Gastroesophageal sphincter (tissue), 4 donors: ENCODE measurements around the gene FGD5. TPM values are rescaled to one million over a fixed set of nuclear protein-coding genes. Genes with fewer than 3 reads are reported as not detected.

ENCODE experiments used
- ATAC-seq: fragments of 150-250 bp; one replicate; pipeline ENCODE4 v1.9.1; 2016; ENCODE audit warnings: mild to moderate bottlenecking, moderate library complexity
- H3K27ac ChIP-seq, 4 donors: fragments of 200-600 bp; sonication (generic) in 3 of 4; 1 replicate in 3 of 4; 2 replicates in 1 of 4; pipeline ENCODE4 v1.5.1; 2016 to 2019
- H3K27me3 ChIP-seq: fragments of 200-600 bp; sonication (generic); one replicate; pipeline ENCODE4 v1.5.1; 2019
- H3K36me3 ChIP-seq, 2 donors: fragments of 200-600 bp; sonication (generic); one replicate each; pipeline ENCODE4 v1.5.1; 2019; ENCODE audit warnings: control low read depth in 1 of 2
- H3K4me1 ChIP-seq, 3 donors: fragments of 200-600 bp; sonication (generic); 1 replicate in 2 of 3; 2 replicates in 1 of 3; pipeline ENCODE4 v1.5.1; 2016 to 2019; ENCODE audit warnings: control low read depth in 2 of 3
- H3K4me3 ChIP-seq, 2 donors: fragments of 200-600 bp; sonication (generic); one replicate each; pipeline ENCODE4 v1.5.1; 2019; ENCODE audit warnings: mild to moderate bottlenecking in 1 of 2, moderate library complexity in 1 of 2
- H3K9me3 ChIP-seq, 3 donors: fragments of 200-600 bp; sonication (generic); one replicate each; pipeline ENCODE4 v1.5.1; 2017 to 2019; ENCODE audit warnings: control low read depth in 2 of 3
- EP300 ChIP-seq: sonication (generic); formaldehyde crosslinking; IDR thresholded peaks from one replicate; pipeline ENCODE4 v1.6.1; 2017; ENCODE audit warnings: antibody characterized with exemption, mild to moderate bottlenecking
- POLR2A ChIP-seq, 2 donors: fragments of 450-650 bp; IDR thresholded peaks; one replicate each; pipeline ENCODE4 v1.6.1; 2017; ENCODE audit warnings: antibody characterized with exemption in 2 of 2, mild to moderate bottlenecking in 2 of 2, moderate library complexity in 1 of 2
- POLR2AphosphoS5 ChIP-seq: sonication (generic); formaldehyde crosslinking; IDR thresholded peaks from one replicate; pipeline ENCODE4 v1.6.1; 2017; ENCODE audit warnings: antibody characterized with exemption
- WGBS, 2 donors: methylation state at CpG; one replicate each; pipeline ENCODE4 v1.1.5; 2018; ENCODE audit warnings: low coverage in 1 of 2; 5-methylcytosine and 5-hydroxymethylcytosine counted together
- total RNA-seq, 4 donors: library from RNA; depleted of rRNA; stranded (reverse); fragments of >200 nt; gene quantifications; one replicate each; pipeline ENCODE4 v1.1.0, GENCODE V29; 2016
- TF ChIP-seq, protein P1 (sequence below), 4 experiments: fragments of 200-600 bp in 2 of 4; fragments of 450-650 bp in 2 of 4; sonication (generic) in 1 of 4; IDR thresholded peaks; one replicate each; pipeline ENCODE4 v1.5.1; 2017 to 2019; ENCODE audit warnings: antibody characterized with exemption in 4 of 4, mild to moderate bottlenecking in 2 of 4, moderate library complexity in 2 of 4

Gene FGD5, protein sequence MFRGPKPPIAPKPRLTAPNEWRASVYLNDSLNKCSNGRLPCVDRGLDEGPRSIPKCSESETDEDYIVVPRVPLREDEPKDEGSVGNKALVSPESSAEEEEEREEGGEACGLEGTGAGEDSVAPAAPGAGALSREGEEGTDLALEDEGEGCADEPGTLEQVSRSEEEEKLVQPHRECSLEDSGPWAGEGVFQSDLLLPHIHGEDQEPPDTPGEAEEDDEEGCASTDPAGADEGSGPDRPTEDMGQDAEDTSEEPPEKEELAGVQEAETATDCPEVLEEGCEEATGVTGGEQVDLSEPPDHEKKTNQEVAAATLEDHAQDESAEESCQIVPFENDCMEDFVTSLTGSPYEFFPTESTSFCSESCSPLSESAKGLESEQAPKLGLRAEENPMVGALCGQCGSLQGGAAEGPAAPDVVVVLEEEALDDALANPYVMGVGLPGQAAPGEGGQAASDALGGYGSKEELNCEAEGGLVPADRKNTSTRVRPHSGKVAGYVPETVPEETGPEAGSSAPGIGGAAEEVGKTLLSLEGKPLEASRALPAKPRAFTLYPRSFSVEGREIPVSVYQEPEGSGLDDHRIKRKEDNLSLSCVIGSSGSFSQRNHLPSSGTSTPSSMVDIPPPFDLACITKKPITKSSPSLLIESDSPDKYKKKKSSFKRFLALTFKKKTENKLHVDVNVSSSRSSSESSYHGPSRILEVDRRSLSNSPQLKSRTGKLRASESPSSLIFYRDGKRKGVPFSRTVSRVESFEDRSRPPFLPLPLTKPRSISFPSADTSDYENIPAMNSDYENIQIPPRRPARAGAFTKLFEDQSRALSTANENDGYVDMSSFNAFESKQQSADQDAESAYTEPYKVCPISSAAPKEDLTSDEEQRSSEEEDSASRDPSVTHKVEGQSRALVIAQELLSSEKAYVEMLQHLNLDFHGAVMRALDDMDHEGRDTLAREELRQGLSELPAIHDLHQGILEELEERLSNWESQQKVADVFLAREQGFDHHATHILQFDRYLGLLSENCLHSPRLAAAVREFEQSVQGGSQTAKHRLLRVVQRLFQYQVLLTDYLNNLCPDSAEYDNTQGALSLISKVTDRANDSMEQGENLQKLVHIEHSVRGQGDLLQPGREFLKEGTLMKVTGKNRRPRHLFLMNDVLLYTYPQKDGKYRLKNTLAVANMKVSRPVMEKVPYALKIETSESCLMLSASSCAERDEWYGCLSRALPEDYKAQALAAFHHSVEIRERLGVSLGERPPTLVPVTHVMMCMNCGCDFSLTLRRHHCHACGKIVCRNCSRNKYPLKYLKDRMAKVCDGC (N-terminal part only)
- 10 to 100 TPM; 16.1 to 18.7 (median 17.3) TPM for total RNA-seq

- TF ChIP-seq, protein P1, sequence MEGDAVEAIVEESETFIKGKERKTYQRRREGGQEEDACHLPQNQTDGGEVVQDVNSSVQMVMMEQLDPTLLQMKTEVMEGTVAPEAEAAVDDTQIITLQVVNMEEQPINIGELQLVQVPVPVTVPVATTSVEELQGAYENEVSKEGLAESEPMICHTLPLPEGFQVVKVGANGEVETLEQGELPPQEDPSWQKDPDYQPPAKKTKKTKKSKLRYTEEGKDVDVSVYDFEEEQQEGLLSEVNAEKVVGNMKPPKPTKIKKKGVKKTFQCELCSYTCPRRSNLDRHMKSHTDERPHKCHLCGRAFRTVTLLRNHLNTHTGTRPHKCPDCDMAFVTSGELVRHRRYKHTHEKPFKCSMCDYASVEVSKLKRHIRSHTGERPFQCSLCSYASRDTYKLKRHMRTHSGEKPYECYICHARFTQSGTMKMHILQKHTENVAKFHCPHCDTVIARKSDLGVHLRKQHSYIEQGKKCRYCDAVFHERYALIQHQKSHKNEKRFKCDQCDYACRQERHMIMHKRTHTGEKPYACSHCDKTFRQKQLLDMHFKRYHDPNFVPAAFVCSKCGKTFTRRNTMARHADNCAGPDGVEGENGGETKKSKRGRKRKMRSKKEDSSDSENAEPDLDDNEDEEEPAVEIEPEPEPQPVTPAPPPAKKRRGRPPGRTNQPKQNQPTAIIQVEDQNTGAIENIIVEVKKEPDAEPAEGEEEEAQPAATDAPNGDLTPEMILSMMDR (IDR thresholded peaks at IDR 0.05) = no peak
- TF ChIP-seq POLR2A (IDR thresholded peaks at IDR 0.05) = no peak
- Histone ChIP-seq H3K27ac (no peak within 1 kb of the TSS), H3K4me3 (no peak within 1 kb of the TSS), H3K36me3 (peaks cover 0 to 25% of the 10 kb centered on the region in 2 donors), H3K27me3 (peaks cover 11% of the 10 kb centered on the region), H3K9me3 (no peaks in the 10 kb centered on the region), H3K4me1 (peaks cover 0 to 27% (median 0%) of the 10 kb centered on the region in 3 donors)
- ATAC-seq = no peak
- WGBS, 2 donors = 83 to 89% methylated on average over 5 to 17 of the region's 25 CpGs
These were observed at the start of gene FGD5 for GRCh38 chr3:14818804-14819500. TSS of gene FGD5 (plus strand) at chr3:14818962. CDS start at chr3:14819072, 110 bp downstream.

GRCh38 chr3:14769544-14770325 lies 49.0 kb upstream of the FGD5 start:
- H3K9me3 ChIP-seq = no peaks in the 10 kb centered on the region
- H3K27me3 ChIP-seq = no peaks in the 10 kb centered on the region
- H3K4me1 ChIP-seq = no peaks in the 10 kb centered on the region
- no peak for ATAC-seq
- TF ChIP-seq POLR2AphosphoS5 (no peak), POLR2A (IDR thresholded peaks at IDR 0.05) (no peak)
- TF ChIP-seq, protein P1 (IDR thresholded peaks at IDR 0.05) = no peak
- no peak overlapping the region for H3K4me3 ChIP-seq
- H3K27ac ChIP-seq = no peak overlapping the region
- no peaks in the 10 kb centered on the region for H3K36me3 ChIP-seq
- 83 to 87% methylated on average over 7 to 9 of the region's 11 CpGs for WGBS, 2 donors

GRCh38 chr3:14770591-14770990 lies 48.2 kb upstream of the FGD5 start:
- WGBS, 2 donors = 90% methylated on average over 2 of the region's 7 CpGs; no CpG with 5 or more reads in 1 of the 2 donors
- no peak for ATAC-seq

More at GRCh38 chr3:14770591-14770990, 48.2 kb upstream of the FGD5 start:
- Histone ChIP-seq H3K4me1 (no peaks in the 10 kb centered on the region), H3K36me3 (no peaks in the 10 kb centered on the region), H3K4me3 (no peak overlapping the region), H3K9me3 (no peaks in the 10 kb centered on the region), H3K27ac (no peak overlapping the region), H3K27me3 (no peaks in the 10 kb centered on the region)
- TF ChIP-seq POLR2A (IDR thresholded peaks at IDR 0.05) = no peak
- TF ChIP-seq EP300 = no peak
- TF ChIP-seq, protein P1 (IDR thresholded peaks at IDR 0.05) = no peak
- no peak for TF ChIP-seq POLR2AphosphoS5
